Measurements from ENCODE around the gene MEIOB.
"Not testable (repeated sequence)": the region's sequence is repeated elsewhere in the genome, so short reads cannot be mapped to it uniquely, and the experiment has no call there.

Gene MEIOB

GRCh38 chr16:1871974-1872635 is at the start of gene MEIOB:
Gene MEIOB (minus strand): TSS chr16:1872164. CDS start chr16:1868175, 3,989 bp downstream.
- no peak for DNase-seq (ENCODE audit: low spot score)

DNA sequence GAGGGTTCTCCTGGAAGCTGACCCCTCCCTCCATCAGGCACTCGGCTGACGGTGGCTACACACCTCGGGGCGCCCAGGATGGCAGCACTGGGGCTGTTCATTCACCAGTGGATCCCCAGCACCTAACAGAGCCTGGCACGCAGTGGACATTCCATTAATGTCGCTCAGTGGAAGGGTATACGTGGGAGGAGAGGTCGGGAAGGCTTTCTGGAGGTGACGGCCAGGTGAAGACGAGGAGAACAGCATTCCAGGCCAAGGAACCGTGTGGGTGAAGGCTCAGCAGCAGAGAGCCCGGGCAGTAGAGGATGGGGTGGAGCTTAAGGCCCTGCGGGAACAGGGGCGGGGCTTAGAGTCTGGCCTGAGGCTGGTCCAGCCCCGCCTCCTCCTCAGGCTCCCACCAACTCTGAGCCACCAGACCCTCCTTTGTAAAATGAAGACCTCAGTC is 48.8 kb upstream of the MEIOB start:
- no peak for DNase-seq (ENCODE audit: low spot score)

- DNase-seq (ENCODE audit: low spot score): not testable (repeated sequence)
Observed at GRCh38 chr16:1920122-1920521, 48.2 kb upstream of the MEIOB start.

DNA sequence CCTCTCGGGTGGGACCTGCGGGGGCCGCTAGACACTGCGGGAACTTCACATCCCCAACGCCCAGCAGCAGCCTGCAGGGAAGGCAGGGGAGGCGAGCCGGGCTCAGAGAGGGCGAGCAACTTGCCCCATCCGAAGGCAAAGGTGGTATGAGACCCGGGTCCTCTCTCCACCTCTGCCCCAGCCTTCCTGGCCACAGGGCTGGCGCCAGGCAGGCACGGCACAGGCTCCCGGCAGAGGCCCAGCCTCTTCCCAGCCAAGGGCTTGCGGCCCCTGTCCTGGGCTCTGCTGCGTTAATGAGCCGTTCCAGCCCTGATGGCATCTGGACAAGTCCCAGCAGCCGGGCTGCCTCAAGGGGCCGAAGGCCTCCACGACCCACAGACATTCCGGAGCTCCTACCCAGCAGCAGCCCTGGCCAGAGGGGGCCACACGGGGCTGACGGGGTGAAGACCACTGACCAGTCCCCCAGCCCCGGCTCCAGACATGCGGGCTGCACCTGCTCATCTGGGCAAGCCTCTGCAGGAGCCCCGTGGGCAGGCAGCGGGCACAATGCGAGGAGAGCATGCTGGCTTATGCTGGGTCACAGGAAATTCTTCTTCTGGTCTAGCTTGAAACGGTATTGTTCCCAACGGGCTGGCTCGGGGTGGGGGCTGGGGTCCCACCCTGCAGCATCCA is 47.5 kb upstream of the MEIOB start:
- DNase-seq (ENCODE audit: low spot score): no peak

DNA sequence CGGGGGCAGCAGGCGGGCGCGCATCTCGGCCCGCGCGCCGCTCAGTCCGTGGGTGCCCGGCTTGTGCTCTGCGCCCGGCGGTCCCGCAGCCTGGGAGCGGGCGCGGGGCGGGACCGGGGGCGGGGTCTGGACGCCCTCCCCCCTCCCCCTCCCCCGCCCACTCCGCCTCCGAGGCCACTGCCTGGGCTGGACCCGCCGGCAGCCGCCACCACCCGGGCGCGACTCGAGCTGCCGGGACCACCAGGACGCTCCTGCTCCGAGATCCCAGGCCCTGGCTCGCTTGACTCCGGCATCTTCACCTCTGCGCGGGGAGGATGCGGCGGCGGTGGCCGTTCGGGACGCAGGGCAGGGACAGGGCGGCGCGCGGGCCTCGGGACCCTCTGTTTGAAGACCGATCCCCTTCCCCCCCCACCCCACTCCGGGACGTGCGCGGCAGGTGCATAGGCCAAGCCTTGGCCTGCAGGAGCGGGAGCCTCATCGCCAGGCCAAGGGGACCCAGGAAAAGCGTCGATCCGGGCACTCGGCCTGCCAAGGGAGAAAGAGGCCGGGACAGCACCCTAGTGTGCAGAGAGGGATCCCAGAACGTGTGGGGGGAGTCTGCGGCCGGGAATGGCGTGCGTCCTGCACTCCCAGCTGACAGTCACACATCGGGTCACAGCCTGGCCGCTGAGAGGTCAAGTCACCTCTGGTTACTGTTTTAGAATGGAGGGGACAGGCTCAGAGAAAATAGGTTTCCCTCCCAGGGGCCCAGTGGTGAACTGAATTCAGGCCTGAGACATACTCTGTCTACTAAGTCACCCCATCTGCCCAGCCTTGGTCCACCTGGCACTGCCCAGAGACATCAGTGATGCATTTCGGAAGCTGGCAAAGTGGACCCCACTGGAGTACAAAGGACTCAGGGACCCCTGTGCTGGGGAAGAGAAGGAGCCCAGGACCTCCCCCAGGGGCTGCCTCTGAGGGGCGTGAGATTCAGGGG is 46.7 kb upstream of the MEIOB start, which contains the start of gene HS3ST6:
TSS of gene HS3ST6 (minus strand) at position 65 of the 976 bp plus-strand sequence. CDS start 92 bp downstream, outside the sequence.
- no peak for DNase-seq (ENCODE audit: low spot score)

GRCh38 chr16:1917665-1918350 is 45.8 kb upstream of the MEIOB start:
- no peak for DNase-seq (ENCODE audit: low spot score)

DNA sequence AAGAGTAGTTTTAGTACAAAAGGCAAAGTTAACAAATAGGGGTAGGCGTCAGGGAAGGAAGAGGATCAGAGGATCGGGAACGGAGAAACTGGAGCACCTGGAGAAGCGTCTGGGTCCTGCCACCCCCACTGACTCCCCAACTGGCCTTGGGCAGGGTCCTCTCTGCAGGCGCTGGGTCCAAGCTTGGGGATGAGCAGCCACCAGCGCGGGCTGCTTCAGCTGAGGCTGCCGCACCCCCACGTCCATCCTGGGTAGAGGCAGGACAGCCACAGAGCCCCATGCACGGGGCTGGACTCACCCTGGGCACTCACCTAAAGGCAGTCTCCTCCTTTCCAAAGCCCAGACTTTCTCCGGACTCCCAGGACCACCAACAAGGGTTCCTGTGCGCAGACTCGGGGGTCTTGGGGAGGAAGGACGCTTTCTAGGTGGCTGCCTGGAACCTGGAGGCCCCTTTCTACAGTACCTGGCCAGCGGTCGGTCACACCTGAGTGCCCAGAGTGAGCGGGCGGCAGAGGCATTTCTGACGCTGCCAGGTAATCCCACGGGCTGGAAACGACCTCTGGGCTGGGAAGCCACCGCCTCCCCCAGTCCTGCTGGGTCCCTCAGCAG is 45.2 kb upstream of the MEIOB start:
- DNase-seq (ENCODE audit: low spot score): no peak

DNA sequence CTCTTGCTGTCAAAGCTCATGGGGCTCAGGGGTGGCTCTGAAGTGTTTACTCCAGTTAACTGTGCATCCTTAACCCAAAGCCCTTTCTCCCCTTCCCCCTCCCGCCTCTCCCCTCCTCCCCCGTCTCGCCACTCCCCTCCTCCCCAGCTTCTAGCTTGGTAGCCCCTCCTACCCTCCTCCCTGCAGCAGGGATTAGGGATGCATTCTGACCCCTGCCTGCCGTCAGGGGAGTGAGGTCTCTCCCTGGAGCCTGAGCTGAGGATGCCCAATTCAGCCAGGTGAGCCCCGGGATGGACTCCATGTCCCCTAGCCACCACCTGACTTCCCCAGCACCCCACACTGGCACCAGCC is 44.7 kb upstream of the MEIOB start:
- no peak for DNase-seq (ENCODE audit: low spot score)

- DNase-seq (ENCODE audit: low spot score): no peak
Observed at GRCh38 chr16:1915732-1916639, 44.0 kb upstream of the MEIOB start.

- no peak for DNase-seq (ENCODE audit: low spot score)
Observed at GRCh38 chr16:1914988-1915387, 43.0 kb upstream of the MEIOB start.

GRCh38 chr16:1914084-1914608 is 42.2 kb upstream of the MEIOB start:
- no peak for DNase-seq (ENCODE audit: low spot score)

DNA sequence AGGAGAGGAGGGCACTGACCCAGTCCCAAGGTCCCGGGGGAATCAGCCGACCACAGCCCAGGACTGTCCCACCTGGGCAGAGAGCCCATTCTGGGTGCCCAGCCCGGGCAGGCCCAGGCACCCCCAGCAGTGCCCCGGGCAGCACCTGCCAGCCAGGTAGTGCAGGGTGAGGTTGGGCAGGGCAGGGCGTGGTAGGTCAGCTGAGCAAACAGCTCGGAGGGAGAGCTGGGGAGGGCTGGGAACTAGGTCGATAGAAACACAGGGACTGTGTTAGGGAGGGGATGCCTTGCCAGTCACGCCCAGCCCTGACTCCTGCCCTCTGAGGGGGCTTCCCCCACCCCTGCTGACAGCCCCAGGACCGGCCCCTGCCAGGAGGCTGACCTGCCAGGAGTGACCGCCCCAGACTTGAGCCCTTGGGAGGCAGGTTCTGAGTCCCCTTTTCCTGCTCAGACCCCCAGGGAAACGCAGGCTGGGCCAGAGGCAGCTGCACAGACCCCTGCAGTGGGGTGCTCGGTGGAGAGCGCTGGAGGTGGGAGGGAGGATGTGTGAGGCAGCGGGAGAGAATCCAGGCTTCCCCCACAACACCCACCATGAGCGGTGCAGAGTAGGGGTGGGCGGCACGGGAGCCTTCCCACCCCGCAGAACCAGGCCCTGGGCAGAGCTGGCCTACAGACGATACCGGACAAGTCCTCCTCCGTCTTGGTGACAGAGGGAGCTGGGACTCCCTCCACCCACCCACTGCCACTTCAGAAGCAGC is 41.5 kb upstream of the MEIOB start:
- no peak for DNase-seq (ENCODE audit: low spot score)

DNA sequence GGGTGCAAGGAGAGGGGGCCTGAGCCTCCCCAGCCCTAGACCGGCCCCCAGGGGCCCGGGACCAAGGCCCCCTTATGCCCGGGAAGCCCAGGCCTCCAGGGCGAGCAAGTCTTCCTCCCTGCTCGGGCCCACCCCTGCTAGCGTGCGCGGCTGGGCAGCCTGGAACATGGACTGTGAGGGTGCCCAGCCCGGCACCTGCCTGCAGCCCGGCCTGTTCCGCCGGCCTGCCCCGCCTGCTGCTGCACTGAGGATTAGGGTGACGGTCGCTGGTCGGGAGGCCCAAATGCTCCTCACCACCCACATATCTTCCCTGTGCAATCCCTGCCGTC is 40.2 kb upstream of the MEIOB start:
- DNase-seq (ENCODE audit: low spot score): no peak

- no peak for DNase-seq (ENCODE audit: low spot score)
Observed at GRCh38 chr16:1911467-1912214, 39.7 kb upstream of the MEIOB start.

- DNase-seq (ENCODE audit: low spot score): no peak
Observed at GRCh38 chr16:1909561-1910231, 37.7 kb upstream of the MEIOB start.

DNA sequence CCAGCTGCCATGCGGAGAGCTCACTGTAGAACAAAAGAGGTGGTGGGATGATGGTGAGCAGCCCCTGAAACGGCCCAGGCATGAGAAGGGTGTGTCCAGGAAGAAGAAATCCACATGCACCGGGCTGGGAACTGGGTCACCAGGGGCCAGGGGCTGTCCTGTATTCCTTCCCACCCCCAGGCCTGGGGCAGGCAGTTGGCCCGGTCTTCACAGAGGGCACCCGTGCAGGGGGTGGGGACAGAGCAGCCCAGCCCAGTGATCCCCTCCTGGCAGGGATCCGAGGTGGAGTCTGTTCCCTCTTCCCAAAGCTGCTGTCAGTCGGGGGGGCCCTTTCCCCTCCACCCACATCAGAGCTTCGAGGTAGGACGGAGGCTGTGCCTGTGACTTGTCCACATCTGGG is 37.0 kb upstream of the MEIOB start:
- no peak for DNase-seq (ENCODE audit: low spot score)

DNA sequence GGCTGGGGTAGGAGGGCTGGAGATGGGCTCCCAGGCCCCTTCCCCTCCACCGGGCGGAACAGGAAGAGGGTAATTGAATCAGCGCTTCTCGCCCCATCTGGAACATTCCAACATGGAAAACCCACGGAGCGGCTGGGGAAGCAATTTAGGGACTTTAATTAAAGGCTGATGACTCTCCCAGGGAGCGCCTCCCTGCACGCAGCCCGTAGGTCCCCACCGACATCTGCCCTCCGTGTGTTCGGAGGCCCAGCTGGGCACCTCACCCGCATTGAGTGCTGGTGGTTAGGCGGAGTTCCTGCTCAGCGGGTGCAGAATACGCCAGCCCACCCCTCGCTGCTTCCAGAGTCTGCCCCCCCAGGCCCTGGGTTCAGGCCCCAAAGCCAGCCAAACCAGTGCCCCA is 36.2 kb upstream of the MEIOB start:
- no peak for DNase-seq (ENCODE audit: low spot score)

DNA sequence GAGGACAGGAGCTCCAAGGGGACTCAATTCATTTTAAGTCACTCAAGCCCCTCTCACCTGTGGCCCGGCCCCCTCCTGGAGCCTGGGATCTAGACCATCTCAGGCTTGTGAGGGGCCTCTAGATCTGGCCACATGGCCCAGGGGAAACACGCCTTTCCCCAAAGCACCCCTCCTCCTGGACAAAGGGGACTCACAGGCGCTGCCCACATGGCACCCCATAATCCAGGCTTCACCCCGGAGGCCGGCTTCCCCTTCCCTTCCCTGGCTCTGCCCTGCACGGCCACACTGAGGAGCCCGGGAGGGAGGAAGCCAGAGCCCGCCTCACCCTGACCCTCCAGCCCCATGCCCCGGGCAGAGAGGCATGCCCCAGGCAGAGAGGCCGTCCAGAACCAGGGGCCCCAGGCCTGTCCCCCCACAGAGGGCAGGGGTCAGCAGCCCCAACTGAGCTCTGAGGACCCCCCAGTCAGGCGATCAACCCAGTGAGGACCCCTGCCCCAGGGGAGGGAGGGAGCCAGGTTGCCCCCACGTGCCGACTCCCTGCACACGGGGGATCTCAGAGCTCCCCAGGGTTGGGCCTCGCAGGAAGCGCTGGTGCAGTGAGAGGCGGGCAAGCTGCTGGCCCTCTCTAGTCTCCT is 35.4 kb upstream of the MEIOB start:
- DNase-seq (ENCODE audit: low spot score): no peak
